Ishikawa (cell line): ENCODE measurements around the gene RAF1.

Experiments
- EP300 ChIP-seq: IDR thresholded peaks from 2 replicates; pipeline ENCODE4 v1.6.1; 2012; ENCODE audit warnings: borderline replicate concordance
- TAF1 ChIP-seq: IDR thresholded peaks from 2 replicates; pipeline ENCODE4 v1.6.1; 2012; ENCODE audit warnings: low read depth, mild to moderate bottlenecking
- YY1 ChIP-seq: IDR thresholded peaks from 2 replicates; pipeline ENCODE4 v1.6.1; 2012; ENCODE audit warnings: low read depth
- TF ChIP-seq, protein P1 (sequence below): IDR thresholded peaks from 2 replicates; pipeline ENCODE4 v1.6.1; 2012

- no peak for TF ChIP-seq TAF1
- TF ChIP-seq, protein P1, sequence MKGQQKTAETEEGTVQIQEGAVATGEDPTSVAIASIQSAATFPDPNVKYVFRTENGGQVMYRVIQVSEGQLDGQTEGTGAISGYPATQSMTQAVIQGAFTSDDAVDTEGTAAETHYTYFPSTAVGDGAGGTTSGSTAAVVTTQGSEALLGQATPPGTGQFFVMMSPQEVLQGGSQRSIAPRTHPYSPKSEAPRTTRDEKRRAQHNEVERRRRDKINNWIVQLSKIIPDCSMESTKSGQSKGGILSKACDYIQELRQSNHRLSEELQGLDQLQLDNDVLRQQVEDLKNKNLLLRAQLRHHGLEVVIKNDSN: no peak
- no peak for TF ChIP-seq YY1
- no peak for TF ChIP-seq EP300
These were observed 43.5 kb upstream of the RAF1 start for GRCh38 chr3:12707449-12707848.
